Psoas muscle (tissue), 8 donors: ENCODE data around the gene COLEC12. TPM values are rescaled to one million over a fixed set of nuclear protein-coding genes. Genes with fewer than 3 reads are reported as not detected.

Experiments
- ATAC-seq, 4 donors: fragments of 200-7000 bp; cut with Tn5 transposase; one replicate each; pipeline ENCODE4 v1.9.1; 2020; ENCODE audit warnings: moderate library complexity in 3 of 4, mild to moderate bottlenecking in 2 of 4
- DNase-seq, 2 donors: peaks; one replicate each; pipeline ENCODE4 v3.0.0-alpha.2; 2020
- H3K27ac ChIP-seq: fragments of 200-600 bp; one replicate; pipeline ENCODE4 v1.8.0; 2022
- H3K27me3 ChIP-seq, 3 donors: fragments of 200-600 bp in 1 of 3; one replicate each; pipeline versions ENCODE4 v1.6.1 to v1.8.0; 2013 to 2022; ENCODE audit warnings: low read length in 2 of 3, mild to moderate bottlenecking in 2 of 3, moderate library complexity in 1 of 3; ENCODE audit not compliant: insufficient read depth in 3 of 3
- H3K36me3 ChIP-seq, 2 donors: fragments of 200-600 bp in 1 of 2; one replicate each; pipeline versions ENCODE4 v1.6.1 to v1.8.0; 2013 to 2022; ENCODE audit warnings: low read depth in 1 of 2, mild to moderate bottlenecking in 1 of 2, moderate library complexity in 1 of 2; ENCODE audit not compliant: insufficient read depth in 1 of 2
- H3K4me1 ChIP-seq: fragments of 200-600 bp; one replicate; pipeline ENCODE4 v1.8.0; 2022
- H3K4me3 ChIP-seq: fragments of 200-600 bp; one replicate; pipeline ENCODE4 v1.8.0; 2022; ENCODE audit warnings: mild to moderate bottlenecking
- H3K9me3 ChIP-seq: fragments of 200-600 bp; one replicate; pipeline ENCODE4 v1.8.0; 2022
- WGBS, 3 donors: extraction: QIAGEN DNeasy Blood & Tissue Kit; methylation state at CpG; one replicate each; pipeline versions ENCODE4 v1.1.6 to v1.1.7; 2013; 5-methylcytosine and 5-hydroxymethylcytosine counted together
- intact Hi-C, 2 donors: fragments of 100-400 bp; cut with DNase I; formaldehyde crosslinking; loops; one replicate each; pipeline versions ENCODE4 v1.11.0 to v1.14.2; 2022
- polyA plus RNA-seq, 3 donors: library from polyadenylated mRNA; stranded (reverse); fragments of 200-250 nt; gene quantifications; one replicate each; pipeline ENCODE4 v1.2.3, GENCODE V29; 2013
- total RNA-seq, 4 donors: library from RNA; stranded (reverse); fragmentation: NEBNext Ultra II Directional in 2 of 4; extraction: Animal tissue kit (Norgen Biotek cat#: 25700) in 2 of 4; gene quantifications; one replicate each; pipeline versions ENCODE4 v1.2.1 to v1.2.4, GENCODE V29; 2021 to 2023
- TF ChIP-seq, protein P1 (sequence below): fragments of 200-600 bp; IDR thresholded peaks from one replicate; pipeline ENCODE4 v1.8.0; 2022; ENCODE audit warnings: antibody characterized with exemption
- donor health status: healthy with polysubstance abuse.
- donor health status: DM: no; HTN: no; CAD: no; lungs with moderate emphysema.
- donor health status: Bipolar disorder and iron deficiency.
- donor health status: healthy.
- donor health status: DM: yes; HTN: yes; CAD: no.
- donor health status: DM: no; HTN: no; CAD: no.
- donor health status: DM: no; HTN: no; CAD: no.
- donor health status: DM: yes; HTN: yes; CAD: no.

COLEC12 gene
- total and polyA plus RNA-seq, 7 donors = 0.80 to 6.4 (median 3.4) TPM

DNA sequence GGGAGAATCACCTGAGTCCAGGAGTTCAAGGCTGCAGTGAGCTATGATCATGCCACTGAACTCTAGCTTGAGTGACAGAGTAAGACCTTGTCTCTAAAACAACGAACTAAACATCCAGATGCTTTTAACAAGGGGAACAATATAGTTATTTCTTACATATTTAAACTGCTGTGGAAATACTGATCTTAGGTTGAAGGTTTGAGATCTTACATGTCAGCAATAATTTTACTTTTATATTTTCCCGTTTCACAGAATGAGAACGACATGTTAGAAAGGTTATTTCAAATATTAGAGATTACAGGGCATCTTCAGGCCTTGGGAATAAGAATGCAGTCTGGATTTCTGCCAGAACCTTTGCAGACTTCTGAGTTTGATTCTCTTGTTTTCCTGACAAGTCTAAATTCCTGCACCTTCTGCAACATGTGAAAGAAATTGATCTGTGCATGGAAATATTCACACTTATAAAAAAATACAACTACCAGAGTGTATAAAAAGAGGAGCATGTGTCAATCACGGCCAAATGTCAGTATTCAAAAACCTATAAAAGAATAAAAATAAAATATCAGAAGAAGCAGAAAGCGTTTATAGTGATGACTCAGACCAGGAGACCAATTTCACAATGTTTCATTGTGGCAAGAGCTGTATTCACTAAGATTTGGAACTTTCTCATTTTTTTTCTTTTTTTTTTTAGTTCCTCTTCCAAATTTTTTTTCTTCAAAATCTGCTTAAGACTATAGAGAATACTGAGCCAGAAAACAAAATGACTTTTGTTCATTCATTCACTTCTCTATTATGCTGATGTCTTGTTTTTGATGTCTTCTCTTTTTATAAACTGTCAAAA lies 29.6 kb downstream of the COLEC12 start:
- no peak overlapping the region for H3K27ac ChIP-seq
- 51 to 67% (median 63%) methylated on average over 5 of the region's 5 CpGs for WGBS, 3 donors
- DNase-seq (no peak), ATAC-seq (peak in 1 of 4 donors; percentile 40)
- intact Hi-C loops = no loop called here
- H3K27me3 ChIP-seq = peaks cover 0 to 5% (median 0%) of the 10 kb centered on the region in 3 donors
- H3K4me1 ChIP-seq = no peaks in the 10 kb centered on the region
- TF ChIP-seq, protein P1, sequence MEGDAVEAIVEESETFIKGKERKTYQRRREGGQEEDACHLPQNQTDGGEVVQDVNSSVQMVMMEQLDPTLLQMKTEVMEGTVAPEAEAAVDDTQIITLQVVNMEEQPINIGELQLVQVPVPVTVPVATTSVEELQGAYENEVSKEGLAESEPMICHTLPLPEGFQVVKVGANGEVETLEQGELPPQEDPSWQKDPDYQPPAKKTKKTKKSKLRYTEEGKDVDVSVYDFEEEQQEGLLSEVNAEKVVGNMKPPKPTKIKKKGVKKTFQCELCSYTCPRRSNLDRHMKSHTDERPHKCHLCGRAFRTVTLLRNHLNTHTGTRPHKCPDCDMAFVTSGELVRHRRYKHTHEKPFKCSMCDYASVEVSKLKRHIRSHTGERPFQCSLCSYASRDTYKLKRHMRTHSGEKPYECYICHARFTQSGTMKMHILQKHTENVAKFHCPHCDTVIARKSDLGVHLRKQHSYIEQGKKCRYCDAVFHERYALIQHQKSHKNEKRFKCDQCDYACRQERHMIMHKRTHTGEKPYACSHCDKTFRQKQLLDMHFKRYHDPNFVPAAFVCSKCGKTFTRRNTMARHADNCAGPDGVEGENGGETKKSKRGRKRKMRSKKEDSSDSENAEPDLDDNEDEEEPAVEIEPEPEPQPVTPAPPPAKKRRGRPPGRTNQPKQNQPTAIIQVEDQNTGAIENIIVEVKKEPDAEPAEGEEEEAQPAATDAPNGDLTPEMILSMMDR = no peak
- H3K9me3 ChIP-seq = no peaks in the 10 kb centered on the region
- H3K4me3 ChIP-seq = no peak overlapping the region
- H3K36me3 ChIP-seq = no peaks in the 10 kb centered on the region

DNA sequence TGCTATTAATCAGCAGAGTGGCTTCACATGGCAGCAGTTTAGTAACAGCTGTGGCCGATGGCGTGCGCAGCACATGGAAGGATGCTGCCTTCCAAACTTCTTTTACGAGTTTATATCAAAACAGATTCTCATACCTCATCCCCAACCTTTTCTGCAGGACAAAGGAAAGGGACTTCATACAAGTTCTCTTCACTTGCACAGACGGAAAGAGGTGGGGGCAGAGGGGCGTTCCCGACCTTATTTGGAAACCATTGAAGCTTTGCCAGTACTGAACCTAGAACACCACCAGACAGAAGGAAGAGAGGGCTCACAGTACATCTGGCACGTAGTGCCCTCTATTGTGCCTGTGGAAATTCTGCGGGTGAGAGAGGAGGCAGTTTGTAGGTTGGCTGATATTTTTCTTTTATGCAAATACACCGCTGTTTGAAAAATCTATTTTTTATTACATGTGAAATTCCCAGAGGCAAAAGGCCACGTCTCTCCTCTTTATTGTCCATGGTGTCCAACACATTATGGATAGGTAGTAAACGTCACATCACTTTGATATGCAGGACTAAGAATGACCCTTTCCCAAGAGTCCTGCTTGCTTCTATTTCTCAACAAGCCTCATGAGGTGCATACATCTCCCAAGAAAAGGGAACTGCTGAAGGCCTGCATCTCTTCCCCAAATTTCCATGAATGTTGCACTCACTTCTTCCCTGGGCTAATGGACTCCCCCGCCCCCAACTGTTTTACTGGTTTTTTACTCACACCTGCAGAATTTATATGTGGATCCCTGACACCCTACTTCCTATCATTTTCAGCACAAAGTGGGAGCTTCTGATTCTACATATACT lies 31.3 kb downstream of the COLEC12 start:
- DNase-seq (no peak), ATAC-seq (no peak)
- Histone ChIP-seq H3K36me3 (no peaks in the 10 kb centered on the region), H3K4me1 (no peaks in the 10 kb centered on the region), H3K4me3 (no peak overlapping the region), H3K27me3 (no peaks in the 10 kb centered on the region), H3K27ac (no peak overlapping the region), H3K9me3 (no peaks in the 10 kb centered on the region)
- 38 to 43% (median 38%) methylated on average over 13 of the region's 13 CpGs for WGBS, 3 donors
- intact Hi-C loops = no loop called here
- TF ChIP-seq, protein P1 = no peak

DNA sequence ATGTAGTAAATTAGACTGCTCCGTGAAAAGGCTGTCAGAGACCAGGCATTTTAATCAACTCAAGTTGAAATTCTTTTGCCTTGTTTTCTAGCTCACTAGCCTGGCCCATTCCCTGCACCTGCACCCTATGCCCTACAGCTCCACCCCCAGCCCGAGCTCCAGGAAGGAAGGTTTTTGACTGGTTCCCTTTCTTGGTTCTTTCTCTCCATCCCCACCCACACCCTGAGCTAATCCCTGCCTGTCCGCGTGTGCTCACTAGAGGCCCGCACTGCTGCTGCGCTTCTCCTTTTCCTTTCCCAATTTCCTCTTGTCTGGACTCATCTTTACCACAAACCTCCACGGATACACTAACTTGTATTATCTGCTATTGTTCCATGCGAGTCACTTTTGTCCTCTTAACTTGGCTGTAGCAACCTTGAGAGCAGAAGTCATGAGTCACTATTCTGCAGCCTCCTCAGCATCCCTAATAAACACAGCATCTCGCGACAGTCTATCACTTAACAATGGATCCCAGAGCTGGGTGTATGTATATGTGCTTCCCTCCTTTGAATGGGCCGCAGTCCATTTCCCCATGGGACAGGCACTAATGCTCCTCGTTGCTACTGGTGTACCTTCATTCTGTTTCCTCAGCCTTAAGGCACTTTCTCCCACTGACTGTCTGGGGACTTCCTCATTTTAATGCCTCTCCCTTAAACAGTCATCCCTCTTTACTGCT lies 36.5 kb downstream of the COLEC12 start:
- ATAC-seq = no peak

DNA sequence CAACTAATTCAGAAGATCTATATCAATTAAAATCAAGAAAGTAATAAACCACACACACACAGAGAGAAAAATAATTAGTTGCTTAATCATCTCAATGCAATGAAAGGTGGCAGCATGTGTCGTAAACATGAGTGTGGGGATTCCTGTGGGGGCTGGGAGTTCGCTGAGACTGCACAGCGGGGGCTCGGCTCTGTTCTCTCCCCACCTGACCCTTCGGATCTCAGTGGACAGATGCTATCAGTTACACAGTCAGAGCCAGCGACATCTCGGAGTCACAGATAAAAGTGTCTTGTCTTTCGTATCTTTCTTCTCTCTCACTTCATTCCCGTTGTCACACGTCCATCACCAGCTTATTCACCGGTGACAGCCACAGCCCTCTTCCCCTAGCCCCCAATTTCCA lies 37.1 kb downstream of the COLEC12 start:
- no peak for ATAC-seq
- WGBS, 3 donors = 83 to 88% (median 87%) methylated on average over 11 of the region's 11 CpGs
- H3K4me1 ChIP-seq = no peaks in the 10 kb centered on the region
- H3K36me3 ChIP-seq = no peaks in the 10 kb centered on the region
- intact Hi-C loops = no loop called here
- no peak overlapping the region for H3K4me3 ChIP-seq
- TF ChIP-seq, protein P1 = no peak
- no peak for DNase-seq
- H3K9me3 ChIP-seq = no peaks in the 10 kb centered on the region
- no peak overlapping the region for H3K27ac ChIP-seq
- no peaks in the 10 kb centered on the region for H3K27me3 ChIP-seq

More for the DNA sequence above, 36.5 kb downstream of the COLEC12 start:
- H3K4me1 ChIP-seq = no peaks in the 10 kb centered on the region
- peak in 1 of 2 donors; percentile 44 for DNase-seq
- H3K27me3 ChIP-seq = no peaks in the 10 kb centered on the region
- H3K9me3 ChIP-seq = no peaks in the 10 kb centered on the region
- WGBS, 3 donors = 63 to 72% (median 67%) methylated on average over 12 of the region's 12 CpGs
- intact Hi-C loops = no loop called here
- no peak overlapping the region for H3K27ac ChIP-seq
- TF ChIP-seq, protein P1 = no peak
- H3K4me3 ChIP-seq = no peak overlapping the region
- no peaks in the 10 kb centered on the region for H3K36me3 ChIP-seq
